GM19463 (cell line): ENCODE data around the gene ADRA2C.

Source experiments
- ATAC-seq: cut with Tn5 transposase; IDR thresholded peaks from one replicate; pipeline ENCODE4 v1.9.1; 2021; ENCODE audit warnings: mild to moderate bottlenecking, moderate library complexity; ENCODE audit not compliant: unreplicated experiment

The ADRA2C gene

DNA sequence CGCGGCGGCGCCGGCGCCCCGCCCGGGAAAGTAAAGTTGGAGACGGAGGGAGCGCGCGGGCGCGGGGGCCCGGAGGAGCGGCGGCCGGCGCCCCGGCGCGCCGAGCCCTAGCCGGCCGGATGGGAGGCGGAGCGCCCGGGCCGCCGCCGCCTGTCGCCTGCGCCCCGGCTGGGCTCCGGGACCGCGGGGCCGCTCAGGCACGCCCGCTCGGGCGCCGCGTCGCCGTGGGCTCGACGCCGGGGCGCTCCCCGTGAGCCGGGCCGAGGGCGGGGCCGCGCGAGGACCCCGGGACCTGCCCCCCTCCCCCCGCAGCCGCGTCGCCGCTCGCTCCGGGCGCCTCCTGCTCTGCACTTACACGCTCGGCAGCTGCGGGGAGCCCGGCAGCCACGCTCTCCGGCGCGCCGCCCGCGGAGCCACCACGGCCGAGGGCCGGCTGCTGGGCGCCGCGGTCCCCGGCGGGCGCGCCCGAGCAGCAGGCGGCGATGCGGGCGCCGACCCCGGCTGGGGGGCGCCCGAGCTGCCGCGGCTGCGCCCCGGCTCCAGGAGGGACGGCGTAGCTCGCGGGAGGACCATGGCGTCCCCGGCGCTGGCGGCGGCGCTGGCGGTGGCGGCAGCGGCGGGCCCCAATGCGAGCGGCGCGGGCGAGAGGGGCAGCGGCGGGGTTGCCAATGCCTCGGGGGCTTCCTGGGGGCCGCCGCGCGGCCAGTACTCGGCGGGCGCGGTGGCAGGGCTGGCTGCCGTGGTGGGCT is at the start of gene ADRA2C:
TSS of gene ADRA2C (plus strand) at position 350 of the 749 bp plus-strand sequence. CDS start at position 572, 222 bp downstream.
- ATAC-seq: no peak

DNA sequence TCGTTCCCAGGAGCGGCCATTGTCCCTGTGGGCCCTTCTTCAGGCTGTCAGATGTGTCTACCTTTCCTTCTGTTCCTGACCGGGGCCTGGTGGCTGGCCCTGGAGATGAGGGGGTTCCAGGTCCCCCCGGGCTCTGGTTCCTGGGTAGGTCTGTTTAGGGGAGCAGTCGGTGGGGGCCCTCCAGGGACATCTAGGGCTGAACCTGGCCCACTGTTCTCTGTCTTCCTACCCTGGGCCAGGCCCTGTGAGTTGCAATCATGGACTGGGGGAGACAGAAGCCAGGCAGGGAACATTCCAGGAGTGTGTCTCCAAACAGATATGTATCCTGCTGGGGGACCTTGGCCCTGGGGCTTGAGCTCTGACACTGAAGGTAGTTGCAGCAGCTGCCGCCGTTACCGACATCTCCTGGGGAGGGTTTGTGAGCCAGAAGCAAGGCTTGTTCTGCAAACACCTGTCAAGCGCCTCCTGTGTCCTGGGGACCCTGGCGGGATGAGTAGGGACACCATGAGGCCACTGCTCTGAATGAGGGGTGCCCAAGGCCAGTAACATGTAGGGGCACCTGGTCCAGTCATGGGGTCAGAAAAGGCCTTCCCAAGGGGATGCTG is 49.5 kb upstream of the ADRA2C start:
- no peak for ATAC-seq

DNA sequence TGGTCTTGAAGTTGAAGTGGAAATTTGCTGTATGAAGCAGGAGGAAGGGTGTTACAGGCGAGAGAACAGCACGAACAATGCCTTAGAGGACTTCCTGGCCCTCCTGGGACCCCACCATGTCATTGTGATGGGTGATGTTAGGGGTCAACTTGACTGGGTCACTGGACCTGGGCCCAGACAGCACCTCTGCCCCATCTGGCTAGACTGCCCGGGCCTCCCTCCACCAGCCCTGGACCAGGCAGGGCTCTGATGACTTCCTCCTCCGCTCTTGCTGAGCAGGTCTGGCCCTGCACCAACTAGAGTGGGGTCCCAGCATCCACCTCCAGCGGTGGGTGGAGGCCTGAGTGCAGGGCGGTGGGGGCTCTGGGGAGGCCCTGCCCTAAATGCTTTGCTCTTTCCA is 48.9 kb upstream of the ADRA2C start:
- ATAC-seq: no peak

DNA sequence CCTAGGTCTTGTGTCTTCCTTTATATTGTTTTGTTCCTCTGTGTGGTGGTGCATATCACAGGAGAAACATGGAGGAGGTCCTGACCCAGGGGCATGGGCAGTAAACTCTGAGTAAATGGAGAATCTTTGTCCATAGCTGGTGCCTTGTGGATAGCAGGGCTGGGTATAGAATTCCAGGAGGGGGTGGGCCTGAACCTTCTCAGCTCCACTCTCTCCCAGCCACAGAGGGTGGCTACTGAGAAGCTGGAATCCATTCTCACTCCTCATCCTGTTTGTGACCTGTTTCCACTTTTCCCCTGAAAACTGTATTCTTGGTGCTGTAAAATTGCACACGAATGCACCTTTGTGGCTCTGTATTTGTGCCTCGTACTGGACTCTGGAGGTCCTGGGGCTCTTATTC is 47.7 kb upstream of the ADRA2C start:
- no peak for ATAC-seq

GRCh38 chr4:3719191-3719590 is 47.0 kb upstream of the ADRA2C start:
- ATAC-seq: no peak

DNA sequence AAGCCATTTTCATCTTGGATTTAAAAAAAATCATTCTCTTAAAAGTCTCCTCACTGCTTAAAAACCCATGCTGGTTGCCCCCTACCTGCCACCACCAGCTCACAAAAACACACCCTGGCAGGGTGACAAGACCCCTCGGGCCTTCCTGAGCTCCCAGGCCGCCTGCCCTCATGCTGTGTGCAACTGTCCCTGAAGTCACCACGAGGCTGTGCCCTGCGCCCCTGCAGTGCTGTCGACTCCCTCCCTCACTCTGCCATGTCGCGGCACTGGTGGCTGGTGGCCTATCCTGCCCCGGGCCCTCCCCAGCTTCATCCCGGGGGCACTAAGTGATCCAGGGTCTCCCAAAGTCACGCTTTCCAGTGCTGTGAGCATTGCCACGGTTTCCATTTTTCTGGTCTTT is 46.3 kb upstream of the ADRA2C start:
- ATAC-seq: no peak

DNA sequence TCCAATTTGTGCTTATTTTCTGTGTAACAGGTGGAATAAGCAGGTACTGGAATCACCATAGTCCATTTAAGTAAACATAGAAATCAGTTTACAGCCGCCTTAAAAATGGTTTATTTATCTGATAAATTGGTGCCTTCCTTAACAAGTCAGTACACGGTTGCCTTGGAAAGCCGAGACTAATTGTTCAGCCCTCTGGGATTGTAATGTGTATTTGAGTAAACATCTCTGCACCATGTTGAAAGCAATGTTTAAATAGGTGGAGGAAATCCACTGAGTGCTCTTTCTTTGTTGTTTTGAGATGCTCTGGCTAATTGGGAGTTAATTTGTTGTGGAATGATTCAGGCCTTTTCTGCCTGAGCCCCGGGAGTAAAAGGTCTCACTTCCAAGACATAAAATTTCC is 45.7 kb upstream of the ADRA2C start:
- ATAC-seq: no peak

DNA sequence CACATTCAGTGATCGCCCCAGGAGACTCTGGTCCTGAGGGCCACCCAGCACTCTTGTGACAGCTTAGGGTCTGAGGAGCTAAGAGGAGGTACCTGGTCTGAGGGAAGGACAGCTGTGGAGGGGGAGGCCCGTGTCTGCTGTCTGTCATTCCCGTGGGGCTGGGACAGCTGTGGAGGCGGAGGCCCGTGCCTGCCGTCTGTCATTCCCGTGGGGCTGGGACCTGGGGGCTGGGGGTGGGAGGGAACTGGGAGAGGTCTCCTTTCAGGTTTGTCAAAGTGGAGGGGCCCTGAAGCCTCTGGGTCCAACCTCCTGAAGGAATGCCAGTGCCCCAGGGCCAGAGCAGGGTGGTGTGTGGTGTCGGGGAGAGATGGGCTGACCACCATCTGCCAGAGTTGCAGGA is 45.0 kb upstream of the ADRA2C start:
- no peak for ATAC-seq

DNA sequence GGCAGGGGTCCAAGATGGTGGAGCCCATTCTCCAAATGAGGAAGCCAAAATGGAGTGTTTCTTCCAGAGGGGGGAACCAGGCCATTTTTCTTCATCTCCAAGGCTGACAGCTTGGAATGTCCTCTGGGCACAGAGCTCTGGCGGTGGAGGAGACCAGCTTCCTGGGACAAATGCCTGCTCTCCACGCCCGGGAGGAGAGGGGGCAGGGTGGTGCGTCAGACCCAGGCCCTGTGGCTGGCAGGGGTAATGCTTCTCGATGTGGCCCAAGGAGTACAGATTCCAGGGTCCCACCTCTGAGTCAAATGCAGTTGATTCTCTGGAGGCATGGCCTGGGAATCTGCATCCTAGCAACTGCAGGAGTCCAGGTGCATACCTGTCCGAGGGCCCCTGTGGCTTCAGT is 44.6 kb upstream of the ADRA2C start:
- ATAC-seq: no peak

DNA sequence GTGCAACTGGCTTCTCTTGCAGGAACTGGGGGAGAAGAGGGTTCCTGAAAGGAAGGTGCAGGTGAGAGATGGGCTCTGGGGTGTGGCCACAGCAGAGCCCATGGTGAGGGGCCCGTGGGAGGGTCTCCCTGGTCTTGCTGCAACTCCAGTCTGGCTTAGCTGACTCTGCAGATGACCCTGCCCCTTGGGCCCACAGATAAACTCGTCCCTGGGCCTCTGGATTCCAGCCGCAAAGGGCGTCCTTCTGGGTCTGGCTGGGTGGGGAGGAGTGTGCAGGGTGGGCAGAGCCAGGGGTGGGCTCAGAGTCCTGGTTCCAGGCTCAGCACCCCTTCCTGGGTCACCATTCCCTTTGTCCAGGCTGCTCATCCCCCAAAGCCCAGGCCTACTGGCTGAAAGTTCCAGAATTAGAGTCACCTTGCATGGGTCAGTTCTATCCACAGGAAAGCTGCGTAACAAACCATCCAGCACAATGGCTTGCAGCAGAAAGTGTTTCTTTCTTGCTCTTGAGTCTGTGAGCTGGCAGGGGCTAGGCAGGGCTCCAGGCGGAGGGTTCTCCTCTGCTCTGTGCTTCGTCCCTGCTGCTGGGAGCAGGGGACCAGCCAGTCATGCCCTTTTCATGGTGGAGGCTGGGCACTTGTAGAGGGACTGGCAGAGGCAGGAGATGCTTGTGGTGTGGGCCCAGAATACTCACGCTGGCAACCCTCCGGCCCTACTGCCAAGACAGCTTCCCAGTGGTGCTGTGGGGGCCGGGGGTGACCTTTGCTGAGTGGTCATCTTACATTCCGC is 43.5 kb upstream of the ADRA2C start:
- ATAC-seq: no peak

DNA sequence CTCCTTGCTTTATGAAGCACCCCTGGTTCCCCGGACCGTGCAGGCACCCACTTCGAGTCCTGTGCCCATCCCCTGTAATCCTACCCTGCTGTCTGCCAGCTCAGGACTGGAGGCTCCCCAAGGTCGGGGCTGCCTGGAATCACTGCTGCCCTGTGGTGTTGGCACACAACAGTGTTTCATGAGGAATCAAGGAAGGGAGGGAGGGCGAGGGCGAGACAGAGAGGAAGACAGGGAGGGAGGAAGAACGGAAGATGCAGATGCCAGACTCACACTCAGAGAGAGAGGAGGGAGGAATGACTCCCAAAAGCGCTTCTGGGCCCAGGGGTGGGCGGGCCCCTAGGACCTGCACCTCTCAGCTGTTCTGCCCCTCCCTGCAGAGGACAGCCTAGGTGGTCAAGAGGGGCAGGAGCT is 42.9 kb upstream of the ADRA2C start:
- ATAC-seq: no peak

DNA sequence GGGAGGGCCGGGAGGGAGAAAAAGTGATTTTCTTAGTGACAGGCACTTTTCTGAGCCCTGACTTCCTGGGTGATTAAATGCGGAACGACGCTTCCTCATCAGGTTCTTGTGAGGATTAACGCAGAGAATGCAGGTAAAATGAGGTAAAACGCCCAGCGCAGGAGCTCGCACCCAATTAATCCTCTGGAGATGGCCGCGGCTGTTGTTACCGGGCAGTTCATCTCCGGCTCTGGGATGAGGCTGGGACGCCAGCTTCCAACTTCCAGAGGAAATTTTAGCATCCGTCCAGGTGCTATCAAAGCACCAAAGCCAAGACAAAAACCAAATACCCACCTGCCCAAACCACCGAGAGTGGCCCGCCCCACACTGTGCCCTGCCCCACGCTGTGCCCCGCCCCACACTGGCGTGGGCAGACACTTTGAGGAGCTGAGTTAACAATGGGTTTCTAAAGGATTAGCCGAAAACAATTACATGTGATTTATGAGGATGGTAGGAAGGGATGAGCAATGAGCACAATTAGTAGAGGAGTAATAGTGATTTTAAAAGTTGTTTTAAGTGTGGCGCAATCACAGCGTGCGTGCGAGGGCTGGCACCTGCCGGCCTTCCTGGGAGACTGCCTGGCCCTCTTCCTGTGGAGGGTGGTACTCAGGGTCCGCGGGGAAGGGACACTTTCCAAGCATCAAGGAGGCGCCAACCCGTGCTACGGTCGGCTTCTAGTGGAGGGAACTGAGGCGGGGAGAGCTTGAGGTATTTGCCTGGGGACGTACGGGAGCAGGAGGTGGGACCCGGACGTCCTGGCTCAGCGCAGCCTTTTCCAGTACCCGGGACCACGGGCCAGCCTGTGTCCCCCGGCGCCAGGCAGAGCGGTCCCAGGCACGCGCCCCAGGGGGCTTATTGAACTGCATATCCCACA is 41.6 kb upstream of the ADRA2C start:
- no peak for ATAC-seq

- no peak for ATAC-seq
Measured at GRCh38 chr4:3725936-3726870, 40.0 kb upstream of the ADRA2C start.

- ATAC-seq: no peak
Measured at GRCh38 chr4:3727847-3728469, 38.2 kb upstream of the ADRA2C start.

DNA sequence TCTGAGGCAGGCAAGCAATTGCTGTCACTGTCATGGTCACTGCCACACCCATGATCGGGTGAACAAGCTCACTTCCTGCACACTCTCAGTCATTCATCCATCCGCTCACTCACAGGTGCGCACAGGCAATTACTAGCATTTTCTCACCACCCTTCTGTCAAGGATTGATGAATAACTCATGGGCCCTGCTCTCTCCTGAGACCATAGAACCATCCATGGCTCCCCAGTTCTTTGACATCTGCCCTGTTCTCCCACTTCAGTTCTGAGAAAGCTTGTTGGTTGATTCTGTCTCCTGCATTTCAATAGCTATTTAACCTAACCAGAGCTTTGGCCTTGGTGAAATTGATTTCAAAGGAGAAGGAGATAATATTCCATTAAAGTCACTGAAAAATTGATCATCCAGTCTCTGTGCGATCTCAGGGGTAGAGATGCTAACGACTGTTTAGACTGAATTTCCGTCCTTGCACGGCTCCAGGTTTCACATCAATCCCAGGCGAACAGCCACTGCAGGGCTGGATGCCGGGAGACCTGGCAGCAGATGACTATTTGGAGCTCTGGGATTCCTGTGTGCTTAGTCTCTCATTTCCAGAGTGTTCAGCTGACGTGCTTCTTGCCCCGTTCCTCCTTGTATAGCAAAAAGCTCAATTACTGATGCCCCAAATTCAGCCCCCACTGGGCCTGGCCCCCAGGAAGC is 36.9 kb upstream of the ADRA2C start:
- no peak for ATAC-seq

GRCh38 chr4:3729882-3730226 is 36.3 kb upstream of the ADRA2C start:
- no peak for ATAC-seq

DNA sequence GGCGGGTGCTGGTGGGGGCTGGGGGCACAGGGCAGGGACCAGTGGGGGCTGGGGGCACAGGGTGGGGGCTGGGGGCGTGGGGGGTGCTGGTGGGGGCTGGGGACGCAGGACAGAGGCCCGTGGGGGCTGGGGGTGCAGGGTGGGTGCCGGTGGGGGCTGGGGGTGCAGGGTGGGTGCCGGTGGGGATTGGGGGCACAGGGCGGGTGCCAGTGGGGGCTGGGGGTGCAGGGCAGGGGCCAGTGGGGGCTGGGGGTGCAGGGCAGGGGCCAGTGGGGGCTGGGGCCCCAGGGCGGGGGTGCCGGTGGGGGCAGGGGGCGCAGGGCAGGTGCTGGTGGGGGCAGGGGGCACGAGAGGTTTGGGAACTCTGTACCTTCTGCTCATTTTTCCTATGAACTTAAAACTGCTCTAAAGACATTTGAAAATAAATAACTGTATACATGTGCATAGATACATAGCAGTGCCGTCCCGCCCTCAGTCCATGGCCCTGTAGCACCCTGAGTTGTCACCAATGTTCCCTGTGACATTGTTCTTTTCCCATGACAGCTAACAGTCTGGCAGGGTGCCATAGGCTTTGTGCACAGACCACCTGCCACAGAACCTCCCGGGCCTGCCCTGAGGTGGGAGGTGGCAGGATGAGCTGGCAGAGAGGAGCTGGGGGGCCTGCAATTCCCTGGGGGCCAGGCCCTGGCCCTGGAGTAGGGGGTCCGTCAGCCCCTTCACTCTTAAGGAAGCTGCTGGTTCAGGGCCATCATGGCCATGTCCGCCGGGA is 35.6 kb upstream of the ADRA2C start:
- no peak for ATAC-seq
